Endothelial cell of umbilical vein (primary cell): Measurements from ENCODE around the gene BIRC2. TPM values are rescaled to one million over a fixed set of nuclear protein-coding genes. Genes with fewer than 3 reads are reported as not detected.
A peak's percentile ranks its signal among the peaks of the same experiment; 100 is the strongest.

Experiments
- BruUV-seq: library from RNA; stranded (reverse); fragments of 400-500 nt; replicated peaks from 2 replicates; lab custom pipeline; 2021; lab: Mats Ljungman, UMichigan
- CTCF ChIA-PET: fragments of 300-600, 350-600 bp; sonication (Branson Sonifier 250); formaldehyde crosslinking; loops from one replicate; lab custom pipeline; 2021; ENCODE audit warnings: antibody characterized with exemption, inconsistent platforms; lab: Charles Lee
- POLR2A ChIA-PET: fragments of 300-600, 350-600 bp; sonication (Branson Sonifier 250); formaldehyde crosslinking; loops from one replicate; lab custom pipeline; 2021; ENCODE audit warnings: antibody characterized with exemption, inconsistent platforms; lab: Charles Lee
- DNase-seq: peaks from one replicate; pipeline ENCODE4 v3.0.0-alpha.2; 2011; ENCODE audit warnings: low read depth, low spot score
- FAIRE-seq: peaks from 2 replicates; lab custom pipeline; 2011; peaks lifted over from hg19 to GRCh38; lab: Jason Lieb, UNC
- H2AFZ ChIP-seq: 2 replicates; pipeline ENCODE4 v1.6.0; 2012; ENCODE audit warnings: low read depth, low read length, control low read depth, inconsistent platforms
- H3K27ac ChIP-seq: 2 replicates; pipeline ENCODE4 v1.5.1; 2011; ENCODE audit warnings: low read depth, mild to moderate bottlenecking, control low read depth, low read length, moderate library complexity; ENCODE audit not compliant: insufficient read depth
- H3K27me3 ChIP-seq, 2 experiments: 2 replicates each; pipeline versions ENCODE4 v1.6.0 to v1.6.1; 2011; ENCODE audit warnings: low read length in 2 of 2, mixed read lengths in 1 of 2; ENCODE audit not compliant: control insufficient read depth in 2 of 2, insufficient read depth in 2 of 2
- H3K36me3 ChIP-seq, 2 experiments: 2 replicates in 1 of 2; 3 replicates in 1 of 2; pipeline ENCODE4 v1.5.1; 2011; ENCODE audit warnings: low read length in 2 of 2, mild to moderate bottlenecking in 1 of 2, moderate library complexity in 1 of 2; ENCODE audit not compliant: control insufficient read depth in 2 of 2, insufficient read depth in 2 of 2; ENCODE audit errors: extremely low read depth in 1 of 2
- H3K4me1 ChIP-seq: 3 replicates; pipeline ENCODE4 v1.5.1; 2011; ENCODE audit warnings: mild to moderate bottlenecking, low read length; ENCODE audit not compliant: control insufficient read depth, insufficient read depth; ENCODE audit errors: extremely low read depth
- H3K4me2 ChIP-seq: 2 replicates; pipeline ENCODE4 v1.6.1; 2011; ENCODE audit warnings: low read length, control low read depth, mixed read lengths; ENCODE audit not compliant: insufficient read depth
- H3K4me3 ChIP-seq, 3 experiments: fragments of 200-600 bp in 1 of 3; sonication (generic), shearing (Covaris generic) in 1 of 3; replicated peaks in 1 of 3; 2 replicates each; pipeline ENCODE4 v1.5.1; 2011 to 2016; ENCODE audit warnings: control low read depth in 3 of 3, low read length in 3 of 3, mild to moderate bottlenecking in 2 of 3, inconsistent platforms in 1 of 3, low read depth in 1 of 3, moderate library complexity in 1 of 3; ENCODE audit not compliant: insufficient read depth in 1 of 3
- H3K79me2 ChIP-seq: 2 replicates; pipeline ENCODE4 v1.6.0; 2012; ENCODE audit warnings: low read length, inconsistent platforms; ENCODE audit not compliant: control insufficient read depth, insufficient read depth
- H3K9ac ChIP-seq: replicated peaks from 2 replicates; pipeline ENCODE3; 2011; ENCODE audit warnings: low read length, control low read depth; ENCODE audit not compliant: insufficient read depth; ENCODE audit errors: extremely low read depth
- H3K9me1 ChIP-seq: replicated peaks from 3 replicates; pipeline ENCODE4 v1.6.0; 2011; ENCODE audit warnings: mild to moderate bottlenecking, low read length; ENCODE audit not compliant: control insufficient read depth, insufficient read depth; ENCODE audit errors: extremely low read depth
- H3K9me3 ChIP-seq: replicated peaks from 2 replicates; pipeline ENCODE4 v1.5.1; 2012; ENCODE audit warnings: low read length, inconsistent platforms; ENCODE audit not compliant: control insufficient read depth, insufficient read depth
- H4K20me1 ChIP-seq: replicated peaks from 2 replicates; pipeline ENCODE3; 2011; ENCODE audit warnings: mild to moderate bottlenecking, low read length; ENCODE audit not compliant: control insufficient read depth, insufficient read depth; ENCODE audit errors: extremely low read depth
- EZH2 ChIP-seq: IDR thresholded peaks from 2 replicates; pipeline ENCODE4 v1.6.1; 2012; ENCODE audit warnings: borderline replicate concordance, low read depth, mild to moderate bottlenecking, moderate library complexity, low read length, inconsistent platforms; ENCODE audit not compliant: severe bottlenecking
- FOS ChIP-seq: IDR thresholded peaks from 2 replicates; pipeline ENCODE4 v1.6.1; 2011; ENCODE audit warnings: mild to moderate bottlenecking, low read length, moderate library complexity, borderline replicate concordance; ENCODE audit not compliant: insufficient read depth
- GATA2 ChIP-seq: IDR thresholded peaks from 2 replicates; pipeline ENCODE4 v1.7.0; 2011; ENCODE audit warnings: low read depth, mild to moderate bottlenecking, moderate library complexity, mixed read lengths, low read length; ENCODE audit not compliant: insufficient read length, insufficient read depth
- JUN ChIP-seq: IDR thresholded peaks from 2 replicates; pipeline ENCODE4 v1.6.1; 2011; ENCODE audit warnings: borderline replicate concordance, low read depth; ENCODE audit not compliant: insufficient read length, insufficient read depth
- MYC ChIP-seq: IDR thresholded peaks from one replicate; pipeline ENCODE4 v1.6.1; 2011; ENCODE audit warnings: mild to moderate bottlenecking, low read depth, low read length
- POLR2A ChIP-seq: IDR thresholded peaks from 2 replicates; pipeline ENCODE4 v1.6.1; 2012; ENCODE audit warnings: low read depth, mild to moderate bottlenecking, control low read depth, low read length
- POLR2AphosphoS5 ChIP-seq: IDR thresholded peaks from 2 replicates; pipeline ENCODE4 v1.6.1; 2012; ENCODE audit warnings: low read depth, mild to moderate bottlenecking, control low read depth, low read length, moderate library complexity; ENCODE audit not compliant: insufficient read depth
- dilution Hi-C: fragments of 300-500 bp; cut with MboI; formaldehyde crosslinking; loops from one replicate; pipeline ENCODE4 v1.15.0; 2019; ENCODE audit warnings: low sequenced_read_pairs; ENCODE audit not compliant: extremely low pct_ligation_motif_present
- intact Hi-C: fragments of 100-400 bp; cut with micrococcal nuclease; formaldehyde crosslinking; loops from one replicate; pipeline ENCODE4 v1.10.0; 2022
- polyA plus RNA-seq, 4 experiments: library from polyadenylated mRNA; depleted of rRNA in 3 of 4; stranded (reverse) in 3 of 4; unstranded in 1 of 4; fragments of >200 nt; gene quantifications; 2 replicates each; pipeline versions ENCODE4 v1.2.1 to v1.2.3, GENCODE V29; 2011 to 2012; ENCODE audit warnings: missing spikeins in 1 of 4
- total RNA-seq: library from RNA; stranded (reverse); gene quantifications from 2 replicates; pipeline ENCODE4 v1.2.3, GENCODE V29; 2021
- TF ChIP-seq, protein P1 (sequence below), 2 donors: IDR thresholded peaks; 1 replicate in 1 of 2; 2 replicates in 1 of 2; pipeline ENCODE4 v1.5.1; 2011; ENCODE audit warnings: low read length in 2 of 2, mild to moderate bottlenecking in 2 of 2, moderate library complexity in 2 of 2, control low read depth in 1 of 2, inconsistent platforms in 1 of 2, low read depth in 1 of 2; ENCODE audit not compliant: insufficient read depth in 1 of 2; ENCODE audit errors: extremely low read depth in 1 of 2
- TF ChIP-seq, protein P2 (sequence below): IDR thresholded peaks from 2 replicates; pipeline ENCODE4 v1.6.1; 2011; ENCODE audit not compliant: insufficient read depth, insufficient read length

Gene BIRC2
- total and polyA plus RNA-seq, 2 donors (not counting 3 experiments of a cell fraction or from before 2014, with no cell fraction given), result 42.8 to 47.3 TPM

DNA sequence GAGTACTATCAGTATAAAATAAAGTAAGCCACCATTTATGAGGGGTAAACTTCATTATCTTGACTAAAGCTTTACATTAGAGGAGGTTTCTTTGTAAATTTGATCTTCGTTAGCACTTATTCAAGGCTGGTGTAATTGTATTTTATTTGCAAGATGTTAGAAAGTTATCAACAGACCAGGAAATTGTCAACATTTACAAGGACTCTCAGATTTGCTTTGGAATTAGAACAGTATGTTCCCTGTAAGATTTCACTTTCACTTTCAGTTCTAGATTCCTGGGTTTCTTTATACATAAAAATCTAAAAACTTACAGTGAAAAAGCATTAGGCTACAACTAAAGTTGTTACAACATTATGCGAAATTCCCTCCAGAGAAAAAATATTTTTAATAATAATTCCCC is 34.3 kb upstream of the BIRC2 start:
- FAIRE-seq (peak; percentile 8), DNase-seq (peak; percentile 53)
- Histone ChIP-seq H3K9me1 (no peaks in the 10 kb centered on the region), H2AFZ (peak overlapping the region; percentile 70), H3K27me3 (no peaks in the 10 kb centered on the region), H3K4me1 (peaks cover 3% of the 10 kb centered on the region), H3K9ac (no peak overlapping the region), H3K4me3 (peak overlapping the region in 2 of 3 experiments; percentile 36 to 52), H3K9me3 (no peaks in the 10 kb centered on the region), H3K36me3 (no peaks in the 10 kb centered on the region), H3K27ac (peak overlapping the region; percentile 36), H4K20me1 (no peaks in the 10 kb centered on the region), H3K4me2 (peak overlapping the region; percentile 90), H3K79me2 (no peaks in the 10 kb centered on the region)
- dilution Hi-C loops, result no loop called here
- no TSS peak for BruUV-seq
- POLR2A ChIA-PET, result no interaction called here
- TF ChIP-seq JUN (no peak), GATA2 (no peak), POLR2AphosphoS5 (no peak), EZH2 (no peak), FOS (no peak), POLR2A (no peak), MYC (no peak)
- TF ChIP-seq, protein P1, sequence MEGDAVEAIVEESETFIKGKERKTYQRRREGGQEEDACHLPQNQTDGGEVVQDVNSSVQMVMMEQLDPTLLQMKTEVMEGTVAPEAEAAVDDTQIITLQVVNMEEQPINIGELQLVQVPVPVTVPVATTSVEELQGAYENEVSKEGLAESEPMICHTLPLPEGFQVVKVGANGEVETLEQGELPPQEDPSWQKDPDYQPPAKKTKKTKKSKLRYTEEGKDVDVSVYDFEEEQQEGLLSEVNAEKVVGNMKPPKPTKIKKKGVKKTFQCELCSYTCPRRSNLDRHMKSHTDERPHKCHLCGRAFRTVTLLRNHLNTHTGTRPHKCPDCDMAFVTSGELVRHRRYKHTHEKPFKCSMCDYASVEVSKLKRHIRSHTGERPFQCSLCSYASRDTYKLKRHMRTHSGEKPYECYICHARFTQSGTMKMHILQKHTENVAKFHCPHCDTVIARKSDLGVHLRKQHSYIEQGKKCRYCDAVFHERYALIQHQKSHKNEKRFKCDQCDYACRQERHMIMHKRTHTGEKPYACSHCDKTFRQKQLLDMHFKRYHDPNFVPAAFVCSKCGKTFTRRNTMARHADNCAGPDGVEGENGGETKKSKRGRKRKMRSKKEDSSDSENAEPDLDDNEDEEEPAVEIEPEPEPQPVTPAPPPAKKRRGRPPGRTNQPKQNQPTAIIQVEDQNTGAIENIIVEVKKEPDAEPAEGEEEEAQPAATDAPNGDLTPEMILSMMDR (IDR thresholded peaks at IDR 0.05; ENCODE audit: extremely low read depth in 1 of 2, insufficient read depth in 1 of 2, low read depth in 1 of 2, low read length in 2 of 2), result no peak
- TF ChIP-seq, protein P2, sequence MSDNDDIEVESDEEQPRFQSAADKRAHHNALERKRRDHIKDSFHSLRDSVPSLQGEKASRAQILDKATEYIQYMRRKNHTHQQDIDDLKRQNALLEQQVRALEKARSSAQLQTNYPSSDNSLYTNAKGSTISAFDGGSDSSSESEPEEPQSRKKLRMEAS, result no peak
- intact Hi-C loops, result no loop called here
- CTCF ChIA-PET, result interaction anchor here (1.5 to 6.6 kb wide), 3 partner anchors 19 to 100 kb away, joined by 3 to 29 read pairs (median 13); no protein-coding TSS in a partner anchor
